ENCODE data around the gene RTP3.
"Not testable (repeated sequence)": the region's sequence is repeated elsewhere in the genome, so short reads cannot be mapped to it uniquely, and the experiment has no call there.

Gene RTP3

GRCh38 chr3:46546896-46547440 lies 49.2 kb downstream of the RTP3 start:
- Histone ChIP-seq H2BK12ac (ENCODE audit: low read length) (no peak overlapping the region), H2AK5ac (ENCODE audit: low read depth, low read length) (no peak overlapping the region), H3K4me1 (ENCODE audit: control insufficient read depth in 2 of 2, insufficient read depth in 1 of 2, low read depth in 1 of 2, low read length in 2 of 2) (no peaks in the 10 kb centered on the region), H3K27me3 (ENCODE audit: control insufficient read depth in 3 of 3, insufficient read depth in 3 of 3, low read depth in 1 of 3, low read length in 3 of 3) (no peaks in the 10 kb centered on the region), H3K79me1 (ENCODE audit: low read depth, low read length) (no peaks in the 10 kb centered on the region), H3K9ac (ENCODE audit: low read depth, low read length, poor library complexity) (no peak overlapping the region), H3K23ac (ENCODE audit: low read depth, low read length, poor library complexity) (peak overlapping the region; percentile 18), H3K36me3 (replicated peaks in 1 of 2; ENCODE audit: control insufficient read depth in 2 of 2, insufficient read depth in 2 of 2, low read length in 2 of 2) (no peaks in the 10 kb centered on the region), H3K9me3 (replicated peaks in 1 of 2; ENCODE audit: control insufficient read depth in 2 of 2, insufficient read depth in 1 of 2, low read depth in 1 of 2, low read length in 2 of 2) (no peaks in the 10 kb centered on the region), H2BK120ac (ENCODE audit: low read depth, low read length) (no peak overlapping the region), H3K4ac (ENCODE audit: low read length) (no peak overlapping the region), H3K14ac (ENCODE audit: low read length) (no peak overlapping the region), H3K4me2 (ENCODE audit: insufficient read depth, low read length, poor library complexity, severe bottlenecking) (no peak overlapping the region), H3K4me3 (ENCODE audit: low read length in 2 of 2) (no peak overlapping the region), H4K91ac (ENCODE audit: low read depth, low read length, poor library complexity) (no peak overlapping the region), H2BK5ac (ENCODE audit: low read length) (no peak overlapping the region), H2BK15ac (ENCODE audit: low read length) (no peak overlapping the region), H3K27ac (replicated peaks; ENCODE audit: low read length) (no peak overlapping the region), H3K18ac (ENCODE audit: low read length) (no peak overlapping the region), H2AFZ (ENCODE audit: low read length) (no peak overlapping the region), H4K8ac (ENCODE audit: low read depth, low read length) (no peak overlapping the region)
- WGBS, 2 donors (ENCODE audit: extremely low coverage in 2 of 2, insufficient read length in 2 of 2, insufficient replicate concordance in 1 of 2), result no CpG with 5 or more reads among the region's 1 CpG
- no peak for DNase-seq (ENCODE audit: low spot score)

DNA sequence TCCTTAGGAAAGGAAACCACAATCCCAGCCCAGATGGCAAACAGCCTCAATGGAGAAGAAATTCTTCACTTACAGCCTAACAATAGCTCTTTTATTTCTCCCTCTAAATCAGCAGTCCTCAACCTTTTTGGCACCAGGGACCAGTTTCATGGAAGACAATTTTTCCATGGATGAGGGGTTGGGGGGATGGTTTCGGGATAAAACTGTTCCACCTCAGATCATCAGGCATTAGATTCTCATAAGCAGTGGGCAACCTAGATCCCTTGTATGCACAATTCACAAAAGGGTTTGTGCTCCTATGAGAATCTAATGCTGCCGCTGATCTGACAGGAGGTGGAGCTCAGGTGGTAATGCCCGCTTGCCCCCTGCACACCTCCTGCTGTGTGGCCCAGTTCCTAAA lies 50.8 kb downstream of the RTP3 start:
- not testable (repeated sequence) for H2AFZ ChIP-seq (ENCODE audit: low read length); H3K9ac ChIP-seq (ENCODE audit: low read depth, low read length, poor library complexity); H3K18ac ChIP-seq (ENCODE audit: low read length); H3K9me3 ChIP-seq (replicated peaks in 1 of 2; ENCODE audit: control insufficient read depth in 2 of 2, insufficient read depth in 1 of 2, low read depth in 1 of 2, low read length in 2 of 2); H4K91ac ChIP-seq (ENCODE audit: low read depth, low read length, poor library complexity); H2BK15ac ChIP-seq (ENCODE audit: low read length); H2BK12ac ChIP-seq (ENCODE audit: low read length); H2BK5ac ChIP-seq (ENCODE audit: low read length); H3K27ac ChIP-seq (replicated peaks; ENCODE audit: low read length); H3K27me3 ChIP-seq (ENCODE audit: control insufficient read depth in 3 of 3, insufficient read depth in 3 of 3, low read depth in 1 of 3, low read length in 3 of 3); H4K8ac ChIP-seq (ENCODE audit: low read depth, low read length); H3K4me3 ChIP-seq (ENCODE audit: low read length in 2 of 2); H3K79me1 ChIP-seq (ENCODE audit: low read depth, low read length); H2BK120ac ChIP-seq (ENCODE audit: low read depth, low read length); DNase-seq (ENCODE audit: low spot score); H3K36me3 ChIP-seq (replicated peaks in 1 of 2; ENCODE audit: control insufficient read depth in 2 of 2, insufficient read depth in 2 of 2, low read length in 2 of 2); H2AK5ac ChIP-seq (ENCODE audit: low read depth, low read length); H3K23ac ChIP-seq (ENCODE audit: low read depth, low read length, poor library complexity); H3K4me2 ChIP-seq (ENCODE audit: insufficient read depth, low read length, poor library complexity, severe bottlenecking); H3K4ac ChIP-seq (ENCODE audit: low read length); H3K14ac ChIP-seq (ENCODE audit: low read length); H3K4me1 ChIP-seq (ENCODE audit: control insufficient read depth in 2 of 2, insufficient read depth in 1 of 2, low read depth in 1 of 2, low read length in 2 of 2)
- WGBS, 2 donors (ENCODE audit: extremely low coverage in 2 of 2, insufficient read length in 2 of 2, insufficient replicate concordance in 1 of 2), result no CpG with 5 or more reads among the region's 3 CpGs

GRCh38 chr3:46549408-46549904 lies 51.7 kb downstream of the RTP3 start:
- H2BK15ac ChIP-seq (ENCODE audit: low read length), result no peak overlapping the region
- no peak overlapping the region for H2BK5ac ChIP-seq (ENCODE audit: low read length)
- no peak overlapping the region for H3K4me2 ChIP-seq (ENCODE audit: insufficient read depth, low read length, poor library complexity, severe bottlenecking)
- H3K4ac ChIP-seq (ENCODE audit: low read length), result no peak overlapping the region
- no peak overlapping the region for H3K14ac ChIP-seq (ENCODE audit: low read length)
- no peaks in the 10 kb centered on the region for H3K27me3 ChIP-seq (ENCODE audit: control insufficient read depth in 3 of 3, insufficient read depth in 3 of 3, low read depth in 1 of 3, low read length in 3 of 3)
- H3K36me3 ChIP-seq (replicated peaks in 1 of 2; ENCODE audit: control insufficient read depth in 2 of 2, insufficient read depth in 2 of 2, low read length in 2 of 2), result no peaks in the 10 kb centered on the region
- H3K79me1 ChIP-seq (ENCODE audit: low read depth, low read length), result no peaks in the 10 kb centered on the region
- no peak overlapping the region for H2AK5ac ChIP-seq (ENCODE audit: low read depth, low read length)
- no peak for DNase-seq (ENCODE audit: low spot score)
- H3K9me3 ChIP-seq (replicated peaks in 1 of 2; ENCODE audit: control insufficient read depth in 2 of 2, insufficient read depth in 1 of 2, low read depth in 1 of 2, low read length in 2 of 2), result no peaks in the 10 kb centered on the region
- no CpG with 5 or more reads among the region's 4 CpGs for WGBS, 2 donors (ENCODE audit: extremely low coverage in 2 of 2, insufficient read length in 2 of 2, insufficient replicate concordance in 1 of 2)
- no peak overlapping the region for H4K8ac ChIP-seq (ENCODE audit: low read depth, low read length)
- H3K9ac ChIP-seq (ENCODE audit: low read depth, low read length, poor library complexity), result no peak overlapping the region
- no peak overlapping the region for H2AFZ ChIP-seq (ENCODE audit: low read length)
- no peak overlapping the region for H3K18ac ChIP-seq (ENCODE audit: low read length)
- no peak overlapping the region for H3K4me3 ChIP-seq (ENCODE audit: low read length in 2 of 2)
- H3K23ac ChIP-seq (ENCODE audit: low read depth, low read length, poor library complexity), result no peak overlapping the region
- H2BK120ac ChIP-seq (ENCODE audit: low read depth, low read length), result no peak overlapping the region
- H3K4me1 ChIP-seq (ENCODE audit: control insufficient read depth in 2 of 2, insufficient read depth in 1 of 2, low read depth in 1 of 2, low read length in 2 of 2), result no peaks in the 10 kb centered on the region
- H4K91ac ChIP-seq (ENCODE audit: low read depth, low read length, poor library complexity), result no peak overlapping the region
- no peak overlapping the region for H2BK12ac ChIP-seq (ENCODE audit: low read length)
- H3K27ac ChIP-seq (replicated peaks; ENCODE audit: low read length), result no peak overlapping the region

DNA sequence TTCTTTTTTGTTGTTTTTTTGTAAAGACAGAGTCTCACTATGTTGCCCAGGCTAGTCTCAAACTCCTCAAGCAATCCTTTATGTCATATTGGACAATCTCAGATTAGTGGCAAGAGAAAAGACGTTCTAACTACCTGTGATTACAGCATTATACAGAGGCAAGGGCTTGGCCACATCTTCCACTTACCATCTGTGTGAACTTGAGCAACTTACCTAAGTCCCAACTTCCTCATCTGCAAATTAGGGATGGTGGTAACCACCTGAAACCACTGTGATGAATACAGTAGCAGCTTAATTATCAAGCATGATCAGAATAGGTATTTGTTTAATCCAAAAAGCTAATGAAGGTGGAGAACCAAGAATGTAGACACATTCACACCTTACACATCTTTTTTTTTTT lies 52.2 kb downstream of the RTP3 start:
- no peak for DNase-seq (ENCODE audit: low spot score)
- no peak overlapping the region for H3K4me2 ChIP-seq (ENCODE audit: insufficient read depth, low read length, poor library complexity, severe bottlenecking)

More for the DNA sequence above, 52.2 kb downstream of the RTP3 start:
- no peaks in the 10 kb centered on the region for H3K4me1 ChIP-seq (ENCODE audit: control insufficient read depth in 2 of 2, insufficient read depth in 1 of 2, low read depth in 1 of 2, low read length in 2 of 2)
- H3K9ac ChIP-seq (ENCODE audit: low read depth, low read length, poor library complexity), result no peak overlapping the region
- H3K4ac ChIP-seq (ENCODE audit: low read length), result no peak overlapping the region
- no peaks in the 10 kb centered on the region for H3K36me3 ChIP-seq (replicated peaks in 1 of 2; ENCODE audit: control insufficient read depth in 2 of 2, insufficient read depth in 2 of 2, low read length in 2 of 2)
- no peak overlapping the region for H3K23ac ChIP-seq (ENCODE audit: low read depth, low read length, poor library complexity)
- H4K8ac ChIP-seq (ENCODE audit: low read depth, low read length), result no peak overlapping the region
- H2AFZ ChIP-seq (ENCODE audit: low read length), result no peak overlapping the region
- H3K9me3 ChIP-seq (replicated peaks in 1 of 2; ENCODE audit: control insufficient read depth in 2 of 2, insufficient read depth in 1 of 2, low read depth in 1 of 2, low read length in 2 of 2), result no peaks in the 10 kb centered on the region
- H2BK12ac ChIP-seq (ENCODE audit: low read length), result no peak overlapping the region
- H3K79me1 ChIP-seq (ENCODE audit: low read depth, low read length), result no peaks in the 10 kb centered on the region
- H2BK120ac ChIP-seq (ENCODE audit: low read depth, low read length), result no peak overlapping the region
- no peak overlapping the region for H3K27ac ChIP-seq (replicated peaks; ENCODE audit: low read length)
- H3K27me3 ChIP-seq (ENCODE audit: control insufficient read depth in 3 of 3, insufficient read depth in 3 of 3, low read depth in 1 of 3, low read length in 3 of 3), result no peaks in the 10 kb centered on the region
- no peak overlapping the region for H3K18ac ChIP-seq (ENCODE audit: low read length)
- H2BK5ac ChIP-seq (ENCODE audit: low read length), result no peak overlapping the region
- H3K14ac ChIP-seq (ENCODE audit: low read length), result no peak overlapping the region
- no peak overlapping the region for H4K91ac ChIP-seq (ENCODE audit: low read depth, low read length, poor library complexity)
- H3K4me3 ChIP-seq (ENCODE audit: low read length in 2 of 2), result no peak overlapping the region
- no peak overlapping the region for H2AK5ac ChIP-seq (ENCODE audit: low read depth, low read length)
- no CpG with 5 or more reads among the region's 1 CpG for WGBS, 2 donors (ENCODE audit: extremely low coverage in 2 of 2, insufficient read length in 2 of 2, insufficient replicate concordance in 1 of 2)
- no peak overlapping the region for H2BK15ac ChIP-seq (ENCODE audit: low read length)
